ENCODE results near the gene METTL2A.

GRCh38 chr17:62381561-62381960, 42.1 kb upstream of the METTL2A start:
- TF ChIP-seq HDGF (IDR thresholded peaks at IDR 0.05) (no peak), NRF1 (conservative IDR thresholded peaks at IDR 0.05; ENCODE audit: low read depth, low read length) (no peak), REST (IDR thresholded peaks at IDR 0.05; ENCODE audit: low read depth, low read length) (no peak)

Data from GM12878 (cell line).